ENCODE measurements around the gene NOTCH2.

The NOTCH2 gene

DNA sequence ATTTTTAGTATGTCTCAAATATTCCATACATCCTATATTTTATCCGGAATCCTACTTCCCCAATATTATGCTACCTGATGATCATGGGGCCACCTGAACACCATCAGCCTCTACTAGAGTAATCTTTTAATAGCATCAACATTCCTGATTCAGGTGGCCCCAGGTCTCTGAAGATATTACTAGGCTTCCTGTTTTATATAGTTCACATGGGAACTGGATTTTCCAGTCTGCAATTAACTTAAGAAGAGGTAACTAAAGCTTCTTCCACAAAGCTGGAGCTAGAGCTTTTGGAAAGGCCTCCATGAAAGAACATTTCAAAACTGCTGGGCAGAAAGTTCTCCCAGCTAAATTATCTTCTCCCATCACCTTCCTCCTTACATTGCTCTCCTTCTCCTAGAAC, 100.9 kb downstream of the NOTCH2 start:
- no CpG with 5 or more reads among the region's 1 CpG for WGBS (ENCODE audit: extremely low coverage, insufficient coverage, insufficient read length)
- no peak overlapping the region for H3K4me3 ChIP-seq (ENCODE audit: low read depth, low read length)
- H2BK120ac ChIP-seq (ENCODE audit: insufficient read depth, low read length, poor library complexity) = no peak overlapping the region
- H2BK5ac ChIP-seq (ENCODE audit: low read depth, low read length, poor library complexity) = no peak overlapping the region
- H3K9me3 ChIP-seq (ENCODE audit: insufficient read depth, low read depth, low read length) = no peaks in the 10 kb centered on the region
- no peaks in the 10 kb centered on the region for H3K79me2 ChIP-seq (ENCODE audit: control insufficient read depth, insufficient read depth, low read length, poor library complexity)
- no peak overlapping the region for H3K14ac ChIP-seq (ENCODE audit: low read length)
- no peak overlapping the region for H3K9ac ChIP-seq (ENCODE audit: low read length)
- peak in 1 of 2 donors; percentile 39 for DNase-seq
- no peaks in the 10 kb centered on the region for H3K4me1 ChIP-seq (ENCODE audit: control insufficient read depth in 1 of 2, insufficient read depth in 2 of 2, low read length in 2 of 2)
- H3K27me3 ChIP-seq (ENCODE audit: insufficient read depth, low read length) = no peaks in the 10 kb centered on the region
- H3K79me1 ChIP-seq (ENCODE audit: low read length) = no peaks in the 10 kb centered on the region
- H3K23ac ChIP-seq (ENCODE audit: low read length) = no peak overlapping the region
- H3K36me3 ChIP-seq (ENCODE audit: control insufficient read depth in 1 of 2, insufficient read depth in 2 of 2, low read length in 2 of 2) = peaks cover 9 to 27% of the 10 kb centered on the region in 2 experiments
- no peak overlapping the region for H3K4ac ChIP-seq (ENCODE audit: low read depth, low read length)
- no peak overlapping the region for H4K12ac ChIP-seq (ENCODE audit: low read depth, low read length)
- no peak overlapping the region for H4K8ac ChIP-seq (ENCODE audit: low read depth, low read length)
- H3K18ac ChIP-seq (ENCODE audit: low read length) = no peak overlapping the region
- H4K91ac ChIP-seq (ENCODE audit: low read depth, low read length) = no peak overlapping the region
- H2BK12ac ChIP-seq (ENCODE audit: low read length) = no peak overlapping the region
- H2AK5ac ChIP-seq (ENCODE audit: low read length) = no peak overlapping the region
- no peak overlapping the region for H2AFZ ChIP-seq (ENCODE audit: insufficient read depth, low read length, poor library complexity)
- no peak overlapping the region for H3K4me2 ChIP-seq (ENCODE audit: low read length)
- no peak overlapping the region for H3K27ac ChIP-seq (ENCODE audit: low read depth, low read length)

DNA sequence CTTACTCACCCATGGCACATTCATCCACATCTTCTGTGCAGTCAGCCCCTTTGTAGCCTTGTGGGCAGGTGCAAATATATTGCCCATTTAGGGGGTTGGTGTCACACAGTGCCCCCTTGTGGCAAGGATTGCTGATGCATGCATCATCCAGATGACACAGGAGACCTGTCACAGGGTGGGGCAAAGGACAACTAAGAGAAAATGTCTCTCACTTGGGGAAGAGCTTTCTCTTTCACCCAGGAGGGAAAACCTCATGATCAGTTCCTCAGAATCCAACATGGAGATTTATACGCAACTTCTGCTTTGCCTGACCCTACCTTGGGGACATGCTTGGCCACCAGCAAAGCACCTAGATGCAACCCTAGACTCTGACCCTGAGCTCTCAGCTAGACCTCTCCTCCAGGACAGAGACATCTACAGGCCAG, 101.4 kb downstream of the NOTCH2 start:
- H3K27ac ChIP-seq (ENCODE audit: low read depth, low read length) = no peak overlapping the region
- H3K9me3 ChIP-seq (ENCODE audit: insufficient read depth, low read depth, low read length) = no peaks in the 10 kb centered on the region
- H3K18ac ChIP-seq (ENCODE audit: low read length) = no peak overlapping the region
- H2BK5ac ChIP-seq (ENCODE audit: low read depth, low read length, poor library complexity) = no peak overlapping the region
- DNase-seq = peak; percentile 65 to 83
- H3K36me3 ChIP-seq (ENCODE audit: control insufficient read depth in 1 of 2, insufficient read depth in 2 of 2, low read length in 2 of 2) = peaks cover 12 to 31% of the 10 kb centered on the region in 2 experiments
- no peaks in the 10 kb centered on the region for H3K79me1 ChIP-seq (ENCODE audit: low read length)
- H3K4me3 ChIP-seq (ENCODE audit: low read depth, low read length) = no peak overlapping the region
- no peak overlapping the region for H2BK12ac ChIP-seq (ENCODE audit: low read length)
- H4K91ac ChIP-seq (ENCODE audit: low read depth, low read length) = no peak overlapping the region
- H4K8ac ChIP-seq (ENCODE audit: low read depth, low read length) = no peak overlapping the region
- no peak overlapping the region for H3K4ac ChIP-seq (ENCODE audit: low read depth, low read length)
- no peaks in the 10 kb centered on the region for H3K4me1 ChIP-seq (ENCODE audit: control insufficient read depth in 1 of 2, insufficient read depth in 2 of 2, low read length in 2 of 2)
- H2AFZ ChIP-seq (ENCODE audit: insufficient read depth, low read length, poor library complexity) = no peak overlapping the region
- no peak overlapping the region for H2AK5ac ChIP-seq (ENCODE audit: low read length)
- H2BK120ac ChIP-seq (ENCODE audit: insufficient read depth, low read length, poor library complexity) = no peak overlapping the region
- WGBS (ENCODE audit: extremely low coverage, insufficient coverage, insufficient read length) = no CpG with 5 or more reads among the region's 1 CpG
- H3K79me2 ChIP-seq (ENCODE audit: control insufficient read depth, insufficient read depth, low read length, poor library complexity) = no peaks in the 10 kb centered on the region
- no peak overlapping the region for H3K9ac ChIP-seq (ENCODE audit: low read length)
- H3K27me3 ChIP-seq (ENCODE audit: insufficient read depth, low read length) = no peaks in the 10 kb centered on the region
- no peak overlapping the region for H4K12ac ChIP-seq (ENCODE audit: low read depth, low read length)
- H3K23ac ChIP-seq (ENCODE audit: low read length) = no peak overlapping the region
- H3K14ac ChIP-seq (ENCODE audit: low read length) = no peak overlapping the region
- no peak overlapping the region for H3K4me2 ChIP-seq (ENCODE audit: low read length)

DNA sequence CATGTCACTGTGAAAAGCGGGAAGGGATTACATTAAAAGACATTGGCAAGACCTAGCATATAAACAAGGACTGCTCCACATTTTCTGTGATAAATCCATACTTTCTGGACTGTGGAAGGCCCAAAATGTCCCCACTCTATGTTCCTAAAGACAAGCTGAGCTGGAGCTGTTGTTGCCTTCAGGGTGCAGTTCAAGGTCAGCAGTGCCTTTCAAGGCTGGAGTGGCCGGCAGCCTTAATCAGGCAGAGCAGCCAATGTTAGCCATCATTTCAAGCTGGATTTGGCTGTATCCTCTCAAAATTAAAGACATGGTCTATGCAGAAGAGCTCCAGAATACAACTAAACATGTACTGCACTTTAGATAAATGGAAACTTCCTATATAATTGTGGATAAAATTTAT, 102.8 kb downstream of the NOTCH2 start:
- Histone ChIP-seq H3K27ac (ENCODE audit: low read depth, low read length) (no peak overlapping the region), H3K14ac (ENCODE audit: low read length) (no peak overlapping the region), H4K91ac (ENCODE audit: low read depth, low read length) (no peak overlapping the region), H4K8ac (ENCODE audit: low read depth, low read length) (no peak overlapping the region), H3K9ac (ENCODE audit: low read length) (no peak overlapping the region), H2AK5ac (ENCODE audit: low read length) (no peak overlapping the region), H3K27me3 (ENCODE audit: insufficient read depth, low read length) (no peaks in the 10 kb centered on the region), H3K18ac (ENCODE audit: low read length) (no peak overlapping the region), H3K4ac (ENCODE audit: low read depth, low read length) (no peak overlapping the region), H3K4me3 (ENCODE audit: low read depth, low read length) (no peak overlapping the region), H3K4me1 (ENCODE audit: control insufficient read depth in 1 of 2, insufficient read depth in 2 of 2, low read length in 2 of 2) (no peaks in the 10 kb centered on the region), H4K12ac (ENCODE audit: low read depth, low read length) (no peak overlapping the region), H3K23ac (ENCODE audit: low read length) (no peak overlapping the region), H3K79me1 (ENCODE audit: low read length) (no peaks in the 10 kb centered on the region), H3K79me2 (ENCODE audit: control insufficient read depth, insufficient read depth, low read length, poor library complexity) (no peaks in the 10 kb centered on the region), H3K36me3 (ENCODE audit: control insufficient read depth in 1 of 2, insufficient read depth in 2 of 2, low read length in 2 of 2) (peaks cover 12 to 33% of the 10 kb centered on the region in 2 experiments), H2AFZ (ENCODE audit: insufficient read depth, low read length, poor library complexity) (no peak overlapping the region), H3K9me3 (ENCODE audit: insufficient read depth, low read depth, low read length) (no peaks in the 10 kb centered on the region), H3K4me2 (ENCODE audit: low read length) (no peak overlapping the region), H2BK5ac (ENCODE audit: low read depth, low read length, poor library complexity) (no peak overlapping the region), H2BK120ac (ENCODE audit: insufficient read depth, low read length, poor library complexity) (no peak overlapping the region), H2BK12ac (ENCODE audit: low read length) (no peak overlapping the region)
- no peak for DNase-seq
- no CpG with 5 or more reads among the region's 2 CpGs for WGBS (ENCODE audit: extremely low coverage, insufficient coverage, insufficient read length)

DNA sequence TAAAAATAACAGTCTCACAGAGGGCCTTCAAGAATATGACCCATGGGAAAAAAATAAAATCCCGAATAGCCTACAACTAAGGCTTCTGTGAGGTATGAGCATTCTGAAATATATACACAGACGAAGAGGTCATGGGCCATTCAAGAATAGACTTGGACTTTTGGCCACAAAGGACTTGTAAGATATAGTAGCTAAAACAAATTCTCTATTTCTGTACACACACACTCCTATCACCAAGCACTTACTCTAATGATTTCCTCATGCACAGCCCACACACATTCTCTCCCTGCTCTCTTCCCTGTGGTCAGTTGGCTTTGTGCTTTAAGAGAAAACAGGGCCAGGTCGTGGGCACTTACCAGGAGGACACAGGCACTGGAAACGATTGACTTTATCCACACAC, 103.4 kb downstream of the NOTCH2 start:
- no CpG with 5 or more reads among the region's 4 CpGs for WGBS (ENCODE audit: extremely low coverage, insufficient coverage, insufficient read length)

More for the DNA sequence above, 103.4 kb downstream of the NOTCH2 start:
- Histone ChIP-seq H2BK120ac (ENCODE audit: insufficient read depth, low read length, poor library complexity) (no peak overlapping the region), H3K4me1 (ENCODE audit: control insufficient read depth in 1 of 2, insufficient read depth in 2 of 2, low read length in 2 of 2) (no peaks in the 10 kb centered on the region), H3K4me3 (ENCODE audit: low read depth, low read length) (no peak overlapping the region), H2AK5ac (ENCODE audit: low read length) (no peak overlapping the region), H2AFZ (ENCODE audit: insufficient read depth, low read length, poor library complexity) (no peak overlapping the region), H3K27me3 (ENCODE audit: insufficient read depth, low read length) (no peaks in the 10 kb centered on the region), H3K18ac (ENCODE audit: low read length) (no peak overlapping the region), H3K27ac (ENCODE audit: low read depth, low read length) (no peak overlapping the region), H3K36me3 (ENCODE audit: control insufficient read depth in 1 of 2, insufficient read depth in 2 of 2, low read length in 2 of 2) (peaks cover 12 to 30% of the 10 kb centered on the region in 2 experiments), H3K79me2 (ENCODE audit: control insufficient read depth, insufficient read depth, low read length, poor library complexity) (no peaks in the 10 kb centered on the region), H3K4me2 (ENCODE audit: low read length) (no peak overlapping the region), H3K23ac (ENCODE audit: low read length) (no peak overlapping the region), H4K8ac (ENCODE audit: low read depth, low read length) (no peak overlapping the region), H3K4ac (ENCODE audit: low read depth, low read length) (no peak overlapping the region), H2BK12ac (ENCODE audit: low read length) (no peak overlapping the region), H3K79me1 (ENCODE audit: low read length) (no peaks in the 10 kb centered on the region), H4K91ac (ENCODE audit: low read depth, low read length) (no peak overlapping the region), H3K9me3 (ENCODE audit: insufficient read depth, low read depth, low read length) (no peaks in the 10 kb centered on the region), H2BK5ac (ENCODE audit: low read depth, low read length, poor library complexity) (no peak overlapping the region), H4K12ac (ENCODE audit: low read depth, low read length) (no peak overlapping the region), H3K9ac (ENCODE audit: low read length) (no peak overlapping the region), H3K14ac (ENCODE audit: low read length) (no peak overlapping the region)
- no peak for DNase-seq

All from trophoblast cell (in vitro differentiated cells and primary cell).